Measurements from ENCODE around the gene SRGAP2C. TPM values are rescaled to one million over a fixed set of nuclear protein-coding genes. Genes with fewer than 3 reads are reported as not detected.
"Not testable (repeated sequence)": the region's sequence is repeated elsewhere in the genome, so short reads cannot be mapped to it uniquely, and the experiment has no call there.

SRGAP2C gene
- total and polyA plus RNA-seq, 9 donors, result 6.4 to 37.5 (median 22.1) TPM

DNA sequence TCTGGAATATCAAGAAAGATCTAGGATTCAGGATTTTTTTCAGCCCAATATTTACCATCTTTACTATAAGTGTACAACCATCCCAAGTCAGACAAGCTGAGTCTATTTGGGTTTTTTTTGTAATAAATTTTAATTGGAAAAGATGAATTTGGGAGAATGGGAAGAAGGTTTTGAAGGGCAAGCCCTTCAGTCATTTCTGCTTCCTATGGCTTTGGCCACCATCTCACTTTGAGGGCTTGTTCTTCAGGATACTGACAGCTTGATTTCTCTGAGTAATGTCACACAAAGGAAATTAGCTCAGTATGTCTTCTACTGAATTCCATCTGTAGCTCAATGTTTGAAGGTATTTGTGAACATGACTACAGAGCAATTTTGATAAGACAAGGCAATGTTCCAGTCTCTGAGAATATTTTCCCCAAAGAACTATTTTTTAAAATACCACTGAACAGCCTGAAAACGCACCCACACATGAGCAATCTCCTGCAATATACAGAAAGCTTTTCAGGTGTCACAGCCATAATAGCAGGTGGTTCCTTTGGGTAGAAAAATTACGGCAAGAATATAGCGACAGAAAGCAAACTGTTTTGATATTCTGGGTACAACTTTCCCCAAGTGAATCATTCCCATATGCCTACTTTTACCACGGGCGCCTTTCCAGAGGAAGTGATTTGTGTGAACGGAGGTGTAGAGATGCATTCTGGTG, 23.4 kb upstream of the SRGAP2C start:
- intact Hi-C loops (cut with DNase I); DNase-seq; H3K9me3 ChIP-seq; H3K27me3 ChIP-seq; H3K4me3 ChIP-seq; H3K27ac ChIP-seq; H3K36me3 ChIP-seq; H3K4me1 ChIP-seq (ENCODE audit: insufficient read depth): not testable (repeated sequence)
- WGBS, 3 donors, result 72 to 85% (median 77%) methylated on average over 3 of the region's 6 CpGs

GRCh38 chr1:121163850-121164757, 20.7 kb upstream of the SRGAP2C start:
- 26 to 43% (median 33%) methylated on average over 3 to 4 of the region's 5 CpGs for WGBS, 3 donors
- H3K9me3 ChIP-seq; H3K4me1 ChIP-seq (ENCODE audit: insufficient read depth); H3K27me3 ChIP-seq; intact Hi-C loops (cut with DNase I); DNase-seq; H3K4me3 ChIP-seq; H3K27ac ChIP-seq; H3K36me3 ChIP-seq: not testable (repeated sequence)

DNA sequence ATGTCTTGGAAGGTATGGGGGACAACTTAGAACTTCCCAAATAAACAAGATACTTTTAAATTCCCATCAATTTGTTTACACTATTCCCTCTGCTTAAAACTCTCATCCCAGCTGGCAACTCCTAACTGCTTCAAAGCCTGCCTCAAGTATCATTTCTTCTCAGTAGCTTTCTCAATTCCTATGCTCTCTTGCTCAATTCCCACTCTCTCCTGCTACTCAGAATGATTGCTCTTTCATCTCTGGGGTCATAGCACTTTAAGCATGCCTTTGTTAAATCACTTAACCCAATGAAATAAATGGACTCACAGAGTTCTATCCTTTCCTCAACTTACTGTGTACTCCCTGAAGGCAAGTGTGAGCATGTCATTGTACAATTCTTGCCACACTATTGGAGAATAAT, 19.5 kb upstream of the SRGAP2C start:
- H3K9me3 ChIP-seq; intact Hi-C loops (cut with DNase I); H3K36me3 ChIP-seq; DNase-seq; H3K4me3 ChIP-seq; H3K27ac ChIP-seq; H3K27me3 ChIP-seq; H3K4me1 ChIP-seq (ENCODE audit: insufficient read depth): not testable (repeated sequence)

DNA sequence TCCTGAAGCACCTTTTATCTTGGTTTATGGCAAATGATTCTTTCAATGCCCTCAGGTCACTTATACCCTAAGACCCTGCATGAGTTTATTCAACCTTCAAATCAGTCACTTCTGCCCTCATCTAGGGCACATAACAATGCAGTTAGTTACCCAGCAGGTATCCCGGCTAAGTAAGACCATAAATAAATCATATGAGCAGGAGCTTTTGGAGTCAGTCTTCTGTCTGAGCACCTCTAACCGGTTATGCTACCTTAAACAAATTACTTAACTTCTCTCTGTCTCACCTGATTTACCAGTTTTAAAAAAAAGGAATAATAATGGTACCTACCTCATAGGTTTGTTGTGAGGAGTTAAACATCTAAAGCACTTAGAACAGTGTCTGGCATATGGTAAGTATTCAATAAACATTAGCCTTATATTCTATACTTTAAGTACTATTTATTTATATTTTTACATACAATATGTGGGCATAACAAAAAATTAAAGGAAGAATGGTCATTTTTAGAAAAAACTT, 17.5 kb upstream of the SRGAP2C start:
- H3K4me1 ChIP-seq (ENCODE audit: insufficient read depth); DNase-seq; H3K4me3 ChIP-seq; H3K27ac ChIP-seq; H3K27me3 ChIP-seq; intact Hi-C loops (cut with DNase I); H3K9me3 ChIP-seq; H3K36me3 ChIP-seq: not testable (repeated sequence)
- 87 to 98% (median 91%) methylated on average over 2 of the region's 2 CpGs for WGBS, 3 donors

- intact Hi-C loops (cut with DNase I); H3K36me3 ChIP-seq; H3K27ac ChIP-seq; DNase-seq; H3K4me3 ChIP-seq; H3K4me1 ChIP-seq (ENCODE audit: insufficient read depth); H3K9me3 ChIP-seq; H3K27me3 ChIP-seq: not testable (repeated sequence)
- WGBS, 3 donors, result 60 to 78% (median 68%) methylated on average over 1 to 2 of the region's 3 CpGs
Measured at GRCh38 chr1:121168152-121168668, 16.6 kb upstream of the SRGAP2C start.

DNA sequence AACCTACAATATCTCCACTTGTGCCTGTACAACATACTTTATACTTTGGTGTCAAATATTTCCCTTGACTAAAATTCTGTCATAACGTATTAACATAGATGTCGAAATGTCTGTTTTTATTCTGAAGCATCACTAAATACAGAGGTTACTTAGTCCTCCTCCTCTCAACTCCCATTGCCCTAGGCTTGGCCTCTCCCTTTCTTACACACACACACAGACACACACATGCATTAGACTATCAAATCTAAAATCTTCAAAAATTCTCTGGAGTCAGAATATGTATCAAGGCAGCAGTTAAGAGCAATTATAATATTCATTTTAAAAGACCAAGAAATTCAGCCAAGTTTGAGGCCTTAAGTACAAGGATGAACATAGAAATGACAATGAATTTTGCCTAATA, 8.1 kb upstream of the SRGAP2C start:
- intact Hi-C loops (cut with DNase I); H3K27ac ChIP-seq; H3K9me3 ChIP-seq; H3K4me1 ChIP-seq (ENCODE audit: insufficient read depth); H3K4me3 ChIP-seq; H3K36me3 ChIP-seq; H3K27me3 ChIP-seq; DNase-seq: not testable (repeated sequence)
- 92 to 100% (median 94%) methylated on average over 2 of the region's 2 CpGs for WGBS, 3 donors

DNA sequence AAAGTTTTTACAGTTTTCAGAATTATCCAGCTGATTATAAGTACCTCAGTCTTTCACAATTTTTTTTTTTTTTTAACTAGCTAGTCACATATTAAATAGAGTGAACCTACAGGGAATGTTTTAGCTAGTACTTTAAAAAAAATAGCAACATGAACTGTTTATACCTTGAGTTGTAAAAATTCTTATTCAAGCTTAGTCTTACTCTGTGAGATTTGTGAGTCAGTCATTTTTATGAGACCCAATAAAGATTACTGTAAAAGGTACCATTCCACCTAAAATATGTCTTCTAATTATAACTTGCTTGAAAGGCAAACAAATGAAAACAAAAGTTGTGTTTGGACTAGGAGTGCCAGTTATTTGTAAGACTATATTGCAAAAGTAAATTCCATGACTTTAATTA, 6.6 kb upstream of the SRGAP2C start:
- H3K4me1 ChIP-seq (ENCODE audit: insufficient read depth); intact Hi-C loops (cut with DNase I); H3K4me3 ChIP-seq; H3K9me3 ChIP-seq; H3K36me3 ChIP-seq; H3K27ac ChIP-seq; H3K27me3 ChIP-seq; DNase-seq: not testable (repeated sequence)

DNA sequence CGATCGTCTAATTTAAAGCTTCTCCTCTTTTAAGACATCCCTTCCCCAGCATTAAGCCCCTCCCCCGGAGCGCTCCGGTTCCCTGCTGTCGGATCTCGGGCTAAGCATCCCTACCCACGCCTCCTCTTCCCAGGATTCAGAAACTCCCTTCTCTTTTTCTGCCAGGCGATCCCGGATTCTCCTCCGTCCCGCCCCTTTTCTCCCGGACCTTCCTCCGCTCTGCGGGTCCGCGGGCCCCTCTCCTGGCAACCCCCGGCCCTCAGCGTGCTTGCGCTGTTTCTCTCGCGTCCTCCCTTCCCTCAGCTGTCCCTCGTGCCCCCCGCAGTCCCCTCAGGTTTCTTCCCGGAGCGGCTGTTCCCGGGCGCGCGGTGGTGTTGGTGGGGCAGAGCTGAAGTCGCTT, 908 bp upstream of the SRGAP2C start:
- peak; percentile 7 to 41 (median 31) for DNase-seq
- intact Hi-C loops (cut with DNase I), result not testable (repeated sequence)

GRCh38 chr1:121185140-121185708, 449 bp downstream of the SRGAP2C start:
- H3K27me3 ChIP-seq; H3K9me3 ChIP-seq; intact Hi-C loops (cut with DNase I); H3K36me3 ChIP-seq; H3K27ac ChIP-seq; H3K4me1 ChIP-seq (ENCODE audit: insufficient read depth): not testable (repeated sequence)
- no CpG with 5 or more reads among the region's 48 CpGs for WGBS, 3 donors
- peak overlapping the region; percentile 42 for H3K4me3 ChIP-seq
- peak in 3 of 5 donors; percentile 34 to 59 (median 38) for DNase-seq

More for the DNA sequence above, 908 bp upstream of the SRGAP2C start:
- H3K27ac ChIP-seq; H3K4me1 ChIP-seq (ENCODE audit: insufficient read depth); H3K27me3 ChIP-seq; H3K36me3 ChIP-seq; H3K9me3 ChIP-seq: not testable (repeated sequence)
- H3K4me3 ChIP-seq, result peak overlapping the region; percentile 27
- WGBS, 3 donors, result 0 to 1% methylated on average over 16 to 19 of the region's 31 CpGs; no CpG with 5 or more reads in 1 of the 3 donors

DNA sequence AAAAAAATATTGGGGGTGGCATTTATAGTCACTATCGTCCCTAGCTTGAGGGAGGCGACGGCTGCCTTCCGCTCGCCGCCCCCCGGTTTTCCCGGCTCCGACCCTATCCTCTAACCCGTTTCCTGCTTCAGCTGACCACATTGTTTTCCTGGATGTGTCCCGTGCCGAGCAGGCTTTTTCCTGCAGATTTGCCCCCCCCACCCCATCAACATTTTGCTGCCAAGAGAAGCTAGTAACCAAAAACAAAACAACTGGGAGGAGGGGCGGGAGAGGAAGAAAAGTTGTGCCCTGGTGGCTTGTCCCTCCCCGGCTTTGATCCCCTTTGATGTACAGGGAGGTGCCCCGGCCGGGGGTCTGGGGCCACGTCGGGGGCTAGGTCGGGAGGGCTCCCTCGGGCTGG, 1.4 kb downstream of the SRGAP2C start:
- DNase-seq, result peak in 3 of 5 donors; percentile 21 to 67 (median 63)
- H3K27ac ChIP-seq; H3K9me3 ChIP-seq; intact Hi-C loops (cut with DNase I); H3K36me3 ChIP-seq; H3K4me1 ChIP-seq (ENCODE audit: insufficient read depth); H3K27me3 ChIP-seq: not testable (repeated sequence)
- peak overlapping the region; percentile 28 for H3K4me3 ChIP-seq
- WGBS, 3 donors, result 0 to 7% (median 0%) methylated on average over 1 to 6 of the region's 20 CpGs

GRCh38 chr1:121187914-121188313, 3.1 kb downstream of the SRGAP2C start:
- H3K4me1 ChIP-seq (ENCODE audit: insufficient read depth); H3K4me3 ChIP-seq; H3K36me3 ChIP-seq; intact Hi-C loops (cut with DNase I); H3K27ac ChIP-seq; H3K27me3 ChIP-seq; H3K9me3 ChIP-seq: not testable (repeated sequence)
- 79 to 87% (median 82%) methylated on average over 5 of the region's 5 CpGs for WGBS, 3 donors
- DNase-seq, result peak in 1 of 5 donors; percentile 11
